Activated naive CD8-positive, alpha-beta T cell (primary cell): Measurements from ENCODE around the gene ABCC6.
"Not testable (repeated sequence)": the region's sequence is repeated elsewhere in the genome, so short reads cannot be mapped to it uniquely, and the experiment has no call there.

Experiments
- H3K27ac Mint-ChIP-seq: one replicate; pipeline ENCODE4 v1.8.0; 2021; ENCODE audit warnings: mixed read lengths
- H3K27me3 Mint-ChIP-seq: one replicate; pipeline ENCODE4 v1.8.0; 2021; ENCODE audit warnings: mixed read lengths
- H3K36me3 Mint-ChIP-seq: one replicate; pipeline ENCODE4 v1.8.0; 2021; ENCODE audit warnings: mixed read lengths
- H3K4me1 Mint-ChIP-seq: one replicate; pipeline ENCODE4 v1.8.0; 2021; ENCODE audit warnings: low read depth, mixed read lengths
- H3K4me3 Mint-ChIP-seq: one replicate; pipeline ENCODE4 v1.8.0; 2021; ENCODE audit warnings: mild to moderate bottlenecking, mixed read lengths
- H3K9me3 Mint-ChIP-seq: one replicate; pipeline ENCODE4 v1.8.0; 2021; ENCODE audit warnings: low read depth, mixed read lengths

ABCC6 gene

GRCh38 chr16:16149710-16150116, 73.6 kb downstream of the ABCC6 start:
- Mint-ChIP-seq H3K27ac (no peak overlapping the region), H3K4me3 (no peak overlapping the region), H3K27me3 (no peaks in the 10 kb centered on the region), H3K4me1 (no peaks in the 10 kb centered on the region), H3K36me3 (peaks cover 2% of the 10 kb centered on the region), H3K9me3 (no peaks in the 10 kb centered on the region)

DNA sequence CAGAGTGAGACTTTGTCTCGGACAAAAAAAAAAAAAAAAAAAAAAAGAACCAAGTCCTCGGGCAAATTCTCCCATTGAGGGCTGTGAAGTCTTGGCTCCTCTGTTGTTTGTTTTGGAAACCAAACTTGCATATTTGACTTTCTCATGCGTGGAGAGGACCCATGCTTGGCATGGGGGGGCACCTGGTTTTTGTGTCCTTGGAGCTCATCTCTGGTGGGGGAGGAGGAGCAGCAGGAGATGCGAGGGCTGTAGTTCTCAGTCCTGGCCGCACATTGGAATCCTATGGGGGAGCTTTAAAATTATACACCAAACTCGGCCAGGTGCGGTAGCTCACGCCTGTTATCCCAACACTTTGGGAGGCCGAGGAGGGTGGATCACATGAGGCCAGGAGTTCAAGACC, 74.5 kb downstream of the ABCC6 start:
- no peak overlapping the region for H3K4me3 Mint-ChIP-seq
- H3K4me1 Mint-ChIP-seq: no peaks in the 10 kb centered on the region
- H3K27me3 Mint-ChIP-seq: no peaks in the 10 kb centered on the region
- H3K27ac Mint-ChIP-seq: no peak overlapping the region
- peaks cover 2% of the 10 kb centered on the region for H3K36me3 Mint-ChIP-seq
- H3K9me3 Mint-ChIP-seq: no peaks in the 10 kb centered on the region

DNA sequence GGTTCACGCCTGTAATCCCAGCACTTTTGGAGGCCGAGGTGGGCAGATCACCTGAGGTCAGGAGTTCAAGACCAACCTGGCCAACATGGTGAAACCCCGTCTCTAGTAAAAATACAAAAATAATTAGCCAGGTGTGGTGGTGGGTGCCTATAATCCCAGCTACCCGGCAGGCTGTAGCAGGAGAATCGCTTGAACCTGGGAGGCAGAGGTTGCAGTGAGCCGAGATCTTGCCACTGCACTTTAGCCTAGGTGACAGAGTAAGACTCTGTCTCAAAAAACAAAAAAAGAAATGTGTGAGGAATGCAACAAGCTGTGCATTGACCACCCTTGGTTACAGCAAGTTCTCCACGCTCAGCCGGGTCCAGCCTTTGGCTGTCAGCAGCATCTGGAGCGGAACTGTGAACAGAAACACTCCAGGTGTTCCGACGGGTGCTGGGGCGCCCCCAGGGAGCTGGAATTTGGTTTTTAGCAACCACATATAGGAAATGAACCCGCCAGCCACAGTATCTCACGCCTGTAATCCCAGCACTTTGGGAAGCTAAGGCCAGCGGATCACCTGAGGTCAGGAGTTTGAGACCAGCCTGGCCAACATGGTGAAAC, 75.2 kb downstream of the ABCC6 start:
- H3K27me3 Mint-ChIP-seq, H3K4me1 Mint-ChIP-seq, H3K27ac Mint-ChIP-seq, H3K9me3 Mint-ChIP-seq, H3K4me3 Mint-ChIP-seq, H3K36me3 Mint-ChIP-seq: not testable (repeated sequence)

DNA sequence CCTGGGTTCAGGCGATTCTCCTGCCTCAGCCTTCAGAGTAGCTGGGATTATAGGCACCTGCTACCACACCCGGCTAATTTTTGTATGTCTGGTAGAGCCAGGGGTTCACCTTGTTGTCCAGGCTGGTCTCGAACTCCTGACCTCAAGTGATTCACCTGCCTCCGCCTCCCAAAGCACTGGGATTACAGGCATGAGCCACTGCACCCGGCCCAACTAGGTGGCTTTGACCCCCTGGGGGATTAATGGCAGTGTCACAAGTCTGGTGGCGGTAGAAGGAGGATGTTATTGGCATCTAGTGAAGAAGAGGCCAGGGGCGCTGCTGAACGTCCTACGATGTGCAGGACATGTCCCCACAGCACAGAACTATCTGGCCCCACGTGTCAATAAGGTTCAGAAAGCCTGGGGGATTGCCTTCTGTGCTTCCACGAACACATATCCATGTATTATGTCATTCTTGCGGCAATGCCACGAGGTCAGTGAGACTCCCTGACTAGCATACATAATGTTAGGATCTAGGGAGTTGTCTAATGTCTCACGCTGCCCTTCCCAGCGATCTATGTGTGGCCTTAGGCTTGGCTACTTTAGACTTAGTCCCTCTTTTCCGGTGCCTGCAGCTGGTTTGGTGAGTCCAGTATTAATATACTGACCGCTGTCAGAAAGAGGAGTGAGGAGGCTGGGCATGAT, 75.8 kb downstream of the ABCC6 start:
- peaks cover 2% of the 10 kb centered on the region for H3K36me3 Mint-ChIP-seq
- H3K4me3 Mint-ChIP-seq: no peak overlapping the region
- no peak overlapping the region for H3K27ac Mint-ChIP-seq
- no peaks in the 10 kb centered on the region for H3K4me1 Mint-ChIP-seq
- H3K27me3 Mint-ChIP-seq: no peaks in the 10 kb centered on the region
- H3K9me3 Mint-ChIP-seq: no peaks in the 10 kb centered on the region

- no peaks in the 10 kb centered on the region for H3K9me3 Mint-ChIP-seq
- no peaks in the 10 kb centered on the region for H3K4me1 Mint-ChIP-seq
- H3K36me3 Mint-ChIP-seq: peaks cover 2% of the 10 kb centered on the region
- H3K4me3 Mint-ChIP-seq: no peak overlapping the region
- no peak overlapping the region for H3K27ac Mint-ChIP-seq
- no peaks in the 10 kb centered on the region for H3K27me3 Mint-ChIP-seq
Observed at GRCh38 chr16:16146380-16147315, 76.6 kb downstream of the ABCC6 start.

DNA sequence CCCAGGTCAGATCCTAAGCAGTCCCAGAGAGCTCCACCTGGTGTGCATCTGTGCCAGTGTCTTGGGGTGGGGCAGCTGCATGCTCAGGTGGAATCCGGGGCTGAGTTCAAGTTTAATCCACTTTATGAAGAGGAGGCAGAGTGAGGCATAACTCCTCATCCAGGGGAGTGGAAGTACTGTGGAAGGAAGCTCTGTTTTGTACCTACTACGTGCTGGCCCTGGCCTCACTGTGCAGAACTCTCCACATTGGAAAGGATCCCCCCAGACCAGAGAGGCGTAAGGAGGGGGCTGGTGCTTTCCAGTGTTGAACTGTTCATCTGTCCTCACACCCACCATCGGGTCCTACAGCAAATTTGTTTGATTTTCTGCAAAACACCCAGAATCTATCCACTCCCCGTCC, 78.0 kb downstream of the ABCC6 start:
- H3K9me3 Mint-ChIP-seq: no peaks in the 10 kb centered on the region
- no peaks in the 10 kb centered on the region for H3K4me1 Mint-ChIP-seq
- peaks cover 4% of the 10 kb centered on the region for H3K36me3 Mint-ChIP-seq
- H3K27me3 Mint-ChIP-seq: no peaks in the 10 kb centered on the region
- peak overlapping the region; percentile 16 for H3K27ac Mint-ChIP-seq
- H3K4me3 Mint-ChIP-seq: no peak overlapping the region

GRCh38 chr16:16144416-16144815, 78.9 kb downstream of the ABCC6 start:
- Mint-ChIP-seq H3K4me3 (no peak overlapping the region), H3K36me3 (peaks cover 4% of the 10 kb centered on the region), H3K27me3 (no peaks in the 10 kb centered on the region), H3K27ac (no peak overlapping the region), H3K9me3 (no peaks in the 10 kb centered on the region), H3K4me1 (no peaks in the 10 kb centered on the region)

DNA sequence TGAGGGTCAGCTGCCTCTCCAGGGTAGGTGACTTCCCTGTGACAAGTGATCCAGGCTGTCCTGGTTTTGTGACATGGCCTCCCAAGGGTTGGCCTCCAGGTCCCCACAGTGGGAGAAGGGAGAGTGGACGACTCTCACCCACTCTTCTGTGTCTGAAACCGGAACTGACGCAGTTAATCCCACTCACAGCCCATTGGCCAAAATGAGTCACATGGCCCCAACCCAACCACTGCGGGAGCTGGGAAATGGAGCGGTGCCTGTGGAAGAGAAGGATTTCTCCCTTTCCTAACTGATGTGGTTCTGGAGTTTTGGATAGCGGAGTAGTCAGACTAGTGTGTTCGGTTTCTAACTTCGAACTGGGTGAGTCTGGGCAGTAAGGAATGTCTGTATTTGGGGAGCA, 79.4 kb downstream of the ABCC6 start:
- Mint-ChIP-seq H3K4me1 (no peaks in the 10 kb centered on the region), H3K4me3 (no peak overlapping the region), H3K27me3 (no peaks in the 10 kb centered on the region), H3K36me3 (peaks cover 4% of the 10 kb centered on the region), H3K9me3 (no peaks in the 10 kb centered on the region), H3K27ac (no peak overlapping the region)

DNA sequence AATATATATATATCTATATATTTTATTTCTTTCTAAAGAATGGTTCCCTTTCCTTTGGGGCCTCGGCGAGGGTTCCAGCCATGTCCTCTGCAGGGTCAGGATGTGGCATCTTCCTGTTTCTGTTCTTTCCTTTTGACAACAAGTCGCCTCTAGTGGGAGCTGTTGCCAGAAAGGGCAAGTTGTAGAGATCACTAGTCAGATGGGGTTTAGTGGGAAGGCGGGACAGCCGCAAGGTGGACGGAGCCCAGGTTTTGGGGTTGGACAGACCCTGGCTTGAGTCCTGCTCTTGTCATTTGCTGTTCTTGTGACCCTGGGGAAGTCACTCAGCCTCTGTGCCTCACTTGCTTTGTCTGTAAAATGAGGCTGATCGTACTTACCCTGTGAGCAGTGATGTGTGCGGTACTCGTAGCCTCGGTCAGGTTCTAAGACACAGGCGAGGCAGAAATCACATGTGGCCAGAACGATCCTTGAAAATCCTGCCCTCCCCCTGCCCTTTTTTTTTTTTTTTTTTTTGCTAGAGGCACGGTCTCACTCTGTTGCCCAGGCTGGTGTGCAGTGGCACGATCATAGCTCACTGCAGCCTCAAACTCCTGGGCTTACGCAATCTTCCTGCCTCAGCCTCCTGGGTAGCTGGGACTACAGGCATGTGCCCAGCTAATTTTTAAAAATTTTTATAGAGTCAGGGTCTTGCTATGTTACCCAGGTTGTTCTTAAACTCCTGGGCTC, 80.1 kb downstream of the ABCC6 start:
- no peak overlapping the region for H3K4me3 Mint-ChIP-seq
- no peaks in the 10 kb centered on the region for H3K27me3 Mint-ChIP-seq
- H3K27ac Mint-ChIP-seq: no peak overlapping the region
- H3K36me3 Mint-ChIP-seq: peaks cover 4% of the 10 kb centered on the region
- H3K4me1 Mint-ChIP-seq: no peaks in the 10 kb centered on the region
- H3K9me3 Mint-ChIP-seq: no peaks in the 10 kb centered on the region

DNA sequence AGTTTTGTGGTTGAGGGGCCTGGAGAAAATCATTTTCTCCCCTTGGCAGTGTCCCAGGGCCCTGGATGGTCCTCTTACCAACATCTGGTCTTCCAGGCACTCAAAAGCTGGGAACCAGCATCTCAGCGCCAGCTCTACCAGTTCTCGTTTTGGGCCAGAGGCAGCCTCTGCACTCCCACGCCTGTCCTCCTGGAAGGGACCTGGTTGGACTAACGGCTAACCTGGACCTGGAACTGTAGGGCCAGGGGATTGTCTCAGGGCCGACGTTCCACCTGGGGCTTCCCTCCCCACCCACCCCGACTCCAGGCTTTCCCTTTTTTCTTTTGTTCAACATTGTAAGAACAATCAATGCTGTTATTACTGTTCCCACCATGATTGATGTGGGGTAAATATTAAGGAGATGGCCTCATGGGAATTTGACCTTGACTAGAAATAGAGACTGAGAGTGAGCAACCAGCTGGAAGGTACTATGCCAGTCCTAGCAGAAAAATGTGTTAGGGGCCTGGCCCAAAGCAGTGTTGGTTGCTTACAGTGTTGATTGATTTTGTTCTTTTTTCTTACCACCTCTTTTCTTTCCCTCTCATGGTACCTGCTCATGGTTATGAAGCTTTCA, 81.4 kb downstream of the ABCC6 start:
- Mint-ChIP-seq H3K4me3 (no peak overlapping the region), H3K36me3 (peaks cover 4% of the 10 kb centered on the region), H3K27ac (no peak overlapping the region), H3K9me3 (no peaks in the 10 kb centered on the region), H3K4me1 (no peaks in the 10 kb centered on the region), H3K27me3 (no peaks in the 10 kb centered on the region)

DNA sequence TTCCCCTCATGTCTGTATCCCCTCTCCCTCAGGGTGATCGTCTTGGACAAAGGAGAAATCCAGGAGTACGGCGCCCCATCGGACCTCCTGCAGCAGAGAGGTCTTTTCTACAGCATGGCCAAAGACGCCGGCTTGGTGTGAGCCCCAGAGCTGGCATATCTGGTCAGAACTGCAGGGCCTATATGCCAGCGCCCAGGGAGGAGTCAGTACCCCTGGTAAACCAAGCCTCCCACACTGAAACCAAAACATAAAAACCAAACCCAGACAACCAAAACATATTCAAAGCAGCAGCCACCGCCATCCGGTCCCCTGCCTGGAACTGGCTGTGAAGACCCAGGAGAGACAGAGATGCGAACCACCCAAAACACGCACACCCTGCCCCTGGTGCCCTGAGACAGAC, 82.2 kb downstream of the ABCC6 start:
- H3K27ac Mint-ChIP-seq: no peak overlapping the region
- peaks cover 4% of the 10 kb centered on the region for H3K36me3 Mint-ChIP-seq
- no peaks in the 10 kb centered on the region for H3K27me3 Mint-ChIP-seq
- H3K4me3 Mint-ChIP-seq: no peak overlapping the region
- H3K4me1 Mint-ChIP-seq: no peaks in the 10 kb centered on the region
- no peaks in the 10 kb centered on the region for H3K9me3 Mint-ChIP-seq

DNA sequence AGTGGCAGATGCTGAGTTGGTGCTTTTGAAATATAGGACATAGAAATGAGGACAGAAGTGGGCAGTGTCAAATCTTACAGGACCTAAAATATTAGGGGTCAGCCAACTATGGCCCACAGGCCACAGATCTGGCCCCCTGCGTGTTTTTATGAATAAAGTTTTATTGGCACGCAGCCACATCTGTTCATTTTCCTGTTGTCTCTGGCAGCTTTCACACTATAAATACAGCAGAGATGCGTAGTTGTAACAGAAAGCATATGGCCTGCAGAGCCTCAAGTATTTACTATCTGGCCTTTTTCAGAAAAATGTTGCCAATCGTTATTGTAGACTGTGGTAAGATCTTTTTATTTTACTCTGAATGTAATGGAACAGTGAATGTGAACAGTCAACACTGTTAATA, 82.8 kb downstream of the ABCC6 start:
- Mint-ChIP-seq H3K9me3 (no peaks in the 10 kb centered on the region), H3K4me3 (no peak overlapping the region), H3K36me3 (peaks cover 3% of the 10 kb centered on the region), H3K4me1 (no peaks in the 10 kb centered on the region), H3K27ac (no peak overlapping the region), H3K27me3 (no peaks in the 10 kb centered on the region)

GRCh38 chr16:16139806-16140205, 83.5 kb downstream of the ABCC6 start:
- Mint-ChIP-seq H3K9me3 (no peaks in the 10 kb centered on the region), H3K4me1 (no peaks in the 10 kb centered on the region), H3K27ac (no peak overlapping the region), H3K4me3 (no peak overlapping the region), H3K27me3 (no peaks in the 10 kb centered on the region), H3K36me3 (peaks cover 2% of the 10 kb centered on the region)

GRCh38 chr16:16139061-16139460, 84.2 kb downstream of the ABCC6 start:
- Mint-ChIP-seq H3K4me1 (no peaks in the 10 kb centered on the region), H3K9me3 (no peaks in the 10 kb centered on the region), H3K27me3 (no peaks in the 10 kb centered on the region), H3K4me3 (no peak overlapping the region), H3K27ac (no peak overlapping the region), H3K36me3 (peaks cover 2% of the 10 kb centered on the region)
